ENCODE results near the gene TRMT61A.

The TRMT61A gene

GRCh38 chr14:103569408-103569807 lies 40.4 kb downstream of the TRMT61A start:
- no peak for DNase-seq

DNA sequence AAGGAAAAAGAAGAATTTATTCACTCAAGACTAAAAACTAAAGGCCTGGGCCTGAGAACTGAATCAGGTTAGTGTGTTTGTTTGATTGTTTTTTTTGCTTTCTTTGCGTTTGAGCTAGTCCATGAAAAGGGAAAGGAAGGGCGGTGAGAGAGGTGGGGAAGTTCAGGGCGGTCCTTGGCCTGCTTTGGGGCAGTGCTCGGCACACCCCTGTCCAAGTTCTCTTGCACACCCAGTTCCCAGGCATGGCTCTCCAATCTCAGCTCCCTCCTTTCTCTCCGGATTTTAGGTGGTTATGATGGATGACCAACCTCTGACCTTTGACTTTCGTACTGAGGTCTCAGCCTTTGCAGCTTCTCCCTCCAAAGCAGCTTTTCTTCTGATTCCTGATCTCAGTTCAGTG lies 45.1 kb downstream of the TRMT61A start:
- no peak for DNase-seq

DNA sequence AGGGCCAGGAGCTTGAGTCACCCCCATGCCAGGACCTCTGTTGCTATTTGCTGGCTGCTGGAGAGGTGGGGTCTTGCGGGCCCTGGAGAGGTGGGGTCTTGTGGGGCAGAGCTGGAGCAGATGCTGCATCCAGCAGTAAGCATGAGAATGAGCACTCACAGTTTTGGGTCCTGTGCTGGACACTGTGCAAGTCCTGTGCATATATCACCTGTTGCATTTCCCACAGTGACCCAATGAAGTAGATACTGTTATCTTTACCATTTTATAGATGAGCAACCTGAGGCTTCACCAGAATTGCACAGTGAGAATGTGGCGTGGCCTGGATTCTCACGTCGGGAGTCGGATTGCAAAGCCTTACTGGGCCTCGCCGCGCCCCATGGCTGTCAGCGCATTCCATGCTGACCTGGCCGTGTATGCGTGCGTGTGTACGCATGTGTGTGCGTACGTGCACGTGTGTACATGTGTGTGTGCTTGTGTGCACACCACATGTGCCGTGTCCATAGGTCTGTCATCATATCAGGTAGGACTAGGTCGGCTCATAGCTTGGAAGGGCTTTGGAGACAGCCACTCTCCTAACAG lies 45.8 kb downstream of the TRMT61A start:
- DNase-seq: no peak

DNA sequence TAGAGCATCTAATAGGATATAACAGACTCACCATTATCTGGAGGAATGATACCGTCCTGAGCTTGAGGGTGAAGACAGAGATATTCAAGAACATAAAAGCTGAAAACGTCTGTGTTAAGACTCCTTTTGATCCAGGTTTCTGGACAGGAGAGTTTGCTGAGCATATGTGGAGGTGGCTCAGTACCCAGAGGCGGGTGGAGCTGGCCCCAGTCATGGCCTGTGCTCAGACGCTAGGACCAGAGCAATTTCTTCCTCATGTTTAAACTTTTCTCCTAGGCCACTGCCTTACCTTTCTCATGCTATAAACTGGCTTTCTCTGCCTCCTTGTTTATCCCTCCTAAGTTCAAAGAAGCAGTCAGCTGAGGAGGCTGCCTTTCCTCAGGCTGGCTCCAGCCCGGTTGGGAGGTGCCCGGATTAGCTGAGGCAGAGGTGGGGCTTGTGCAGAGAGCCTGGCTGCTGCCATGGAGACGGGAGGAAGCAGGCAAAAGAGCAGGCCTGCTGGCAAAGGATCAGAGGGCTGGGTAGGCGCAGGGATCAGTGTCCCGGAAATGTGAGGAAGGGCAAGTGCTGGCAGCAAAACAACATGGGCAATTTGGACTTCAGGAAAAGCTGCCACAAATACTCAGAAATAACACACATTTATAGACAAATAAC lies 47.5 kb downstream of the TRMT61A start:
- DNase-seq: peak; percentile 26

- no peak for DNase-seq
Measured at GRCh38 chr14:103578401-103579075, 49.5 kb downstream of the TRMT61A start.

- no peak for DNase-seq
Measured at GRCh38 chr14:103581206-103581605, 52.2 kb downstream of the TRMT61A start.

DNA sequence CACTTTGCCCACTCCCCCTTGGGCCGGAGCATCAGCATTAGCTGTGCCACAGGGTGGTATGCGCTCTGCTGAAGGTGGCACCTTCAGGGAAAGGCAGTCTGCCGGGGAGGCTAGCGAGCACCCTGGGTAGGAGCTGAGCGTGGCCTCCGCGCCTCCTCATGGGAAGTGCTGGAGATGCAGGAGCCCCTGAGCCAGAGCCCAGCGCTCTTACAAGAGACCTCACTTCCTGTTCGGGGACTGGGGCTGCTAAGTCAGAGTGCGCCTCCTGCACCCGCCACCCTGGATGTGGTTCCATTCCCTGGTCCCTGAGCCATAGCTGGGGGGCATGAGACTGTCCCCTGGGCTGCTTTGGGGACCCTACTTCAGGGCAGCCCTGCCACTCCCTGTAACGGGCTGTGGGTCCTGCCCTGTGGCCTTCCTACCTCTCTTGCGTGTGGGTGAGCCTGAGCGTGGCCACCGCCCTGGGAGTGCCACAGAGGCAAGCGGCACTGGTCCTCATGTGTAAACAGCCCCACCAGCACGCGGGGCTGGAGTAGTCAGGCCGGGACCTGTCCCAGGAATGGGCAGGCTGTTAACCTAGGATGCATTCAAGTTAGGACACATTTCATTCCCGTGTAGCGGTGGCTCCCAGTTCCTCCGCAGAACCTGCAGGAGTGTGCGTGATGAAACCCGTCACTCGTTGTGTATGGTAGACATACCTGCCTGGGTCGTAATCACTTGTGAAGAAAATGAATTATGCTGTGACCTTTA lies 53.1 kb downstream of the TRMT61A start:
- no peak for DNase-seq

GRCh38 chr14:103584326-103584915 lies 55.4 kb downstream of the TRMT61A start:
- DNase-seq: no peak
